NCI-H146 treated with DMSO at 0.1 percent for 48 hours (cell line): ENCODE measurements around the gene GPR42.
"Not testable (repeated sequence)": the region's sequence is repeated elsewhere in the genome, so short reads cannot be mapped to it uniquely, and the experiment has no call there.

Experiments used
- DNase-seq: peaks from one replicate; lab custom pipeline; 2025; ENCODE audit not compliant: unreplicated experiment; lab: John Stamatoyannopoulos, UW

Gene GPR42

DNA sequence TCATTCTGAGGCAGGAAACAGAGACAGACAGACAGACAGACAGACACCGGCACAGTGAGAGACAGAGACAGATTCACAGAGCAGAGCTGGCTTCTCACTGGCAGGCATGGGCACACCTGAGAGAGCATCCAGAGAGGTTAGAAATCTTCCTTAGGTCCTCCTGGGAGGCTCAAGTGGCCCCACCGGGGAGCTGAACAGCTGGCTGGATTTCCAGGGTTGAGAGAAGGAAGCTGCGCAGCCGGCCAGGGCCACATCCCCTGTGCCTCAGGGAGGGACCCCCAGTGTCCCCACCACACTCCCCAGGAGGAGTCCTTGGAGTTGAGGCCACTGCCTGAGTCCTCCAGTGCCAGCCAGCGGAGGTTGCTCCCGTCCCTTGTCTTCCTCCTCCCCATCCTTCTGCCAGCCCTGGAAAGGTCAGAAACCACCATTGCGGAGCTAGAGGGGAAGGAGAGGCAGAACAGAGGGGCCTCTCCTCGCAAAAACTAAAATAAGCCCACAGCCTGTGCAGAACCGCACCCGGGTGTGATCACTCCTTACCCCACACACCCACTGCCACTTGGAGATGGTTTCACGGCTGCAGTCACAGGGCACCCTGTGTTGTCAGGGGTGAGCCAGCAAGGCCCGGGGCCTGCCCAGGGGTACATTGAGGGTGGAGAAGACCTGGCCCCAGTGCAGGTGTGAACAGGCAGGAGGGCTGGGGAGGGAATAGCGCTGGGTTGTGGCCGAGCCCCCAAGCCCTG lies 8.4 kb upstream of the GPR42 start:
- no peak for DNase-seq

DNA sequence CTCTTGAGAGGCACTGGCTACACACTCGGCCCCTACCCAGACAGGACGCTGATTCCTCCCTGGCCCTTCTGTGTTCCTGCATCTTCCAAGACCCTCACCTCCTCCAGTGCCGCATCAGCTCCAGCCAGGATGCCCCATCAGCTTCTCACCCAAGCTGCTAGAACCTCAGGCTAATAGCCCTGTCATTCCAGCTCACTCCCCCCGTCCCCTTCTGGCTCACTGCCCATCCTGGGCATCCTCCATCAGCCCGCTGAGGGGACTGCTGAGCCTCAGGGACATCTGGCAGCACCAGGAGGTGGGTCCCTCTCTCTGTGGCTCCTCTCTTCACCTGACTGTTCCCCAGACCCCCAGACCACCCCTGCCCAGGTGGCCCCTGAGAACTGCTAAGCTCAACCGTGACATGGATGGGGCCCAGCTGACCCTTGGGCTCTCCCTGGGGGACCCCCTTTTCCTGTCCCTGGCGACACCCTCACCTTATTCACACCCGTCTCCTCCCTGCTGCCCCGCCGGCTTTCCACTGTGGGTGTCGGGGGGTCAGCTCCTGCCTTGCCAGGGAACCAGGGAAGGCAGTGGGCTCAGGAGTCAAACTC lies 7.8 kb upstream of the GPR42 start:
- no peak for DNase-seq

DNA sequence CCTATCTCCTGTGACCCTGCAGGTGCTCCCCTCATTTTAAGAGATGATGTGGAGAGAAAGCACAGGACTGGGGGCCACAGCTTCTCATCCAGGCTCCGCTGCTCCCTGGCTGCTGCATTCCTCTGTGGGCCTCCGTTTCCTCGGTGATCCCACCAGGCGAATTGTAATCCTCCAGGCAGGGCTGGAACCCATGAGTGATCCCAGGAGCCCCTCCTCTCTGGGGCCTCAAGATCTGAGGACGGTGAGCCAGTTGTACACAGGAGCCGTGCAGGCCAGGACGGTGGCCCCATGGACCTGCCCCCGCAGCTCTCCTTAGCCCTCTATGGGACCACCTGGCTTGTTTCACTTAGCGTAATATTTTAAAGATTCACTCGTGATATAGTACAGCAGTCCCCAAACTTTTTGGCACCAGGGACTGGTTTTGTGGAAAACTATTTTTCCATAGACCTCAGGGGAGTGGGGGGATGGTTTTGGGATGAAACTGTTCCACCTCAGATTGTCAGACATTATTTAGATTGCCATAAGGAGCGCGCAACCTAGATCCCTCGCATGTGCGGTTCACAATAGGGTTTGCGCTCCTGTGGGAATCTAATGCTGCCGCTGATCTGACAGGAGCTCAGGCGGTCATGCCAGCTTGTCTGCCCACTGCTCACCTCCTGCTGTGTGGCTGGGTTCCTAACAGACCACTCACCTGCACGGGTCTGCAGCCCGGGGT lies 7.0 kb upstream of the GPR42 start:
- DNase-seq, result no peak

DNA sequence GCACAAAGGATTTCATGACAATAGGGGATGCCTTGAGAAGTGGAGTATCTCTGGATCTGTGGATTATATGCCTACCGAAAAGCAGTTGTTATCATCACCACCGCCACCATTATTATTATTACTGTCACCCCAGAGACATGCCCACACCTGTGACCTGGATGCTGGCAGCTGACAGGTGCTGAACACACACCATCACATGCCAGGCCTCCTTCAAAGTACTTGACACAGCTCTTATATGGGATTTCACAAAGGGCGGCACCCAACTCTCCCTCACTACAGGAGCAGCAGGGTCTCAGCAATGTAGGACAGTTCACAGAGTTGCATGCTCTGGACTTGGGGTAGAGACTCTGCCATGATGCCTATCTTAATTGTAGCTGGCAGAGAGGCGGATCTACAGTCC lies 5.6 kb upstream of the GPR42 start:
- no peak for DNase-seq

DNA sequence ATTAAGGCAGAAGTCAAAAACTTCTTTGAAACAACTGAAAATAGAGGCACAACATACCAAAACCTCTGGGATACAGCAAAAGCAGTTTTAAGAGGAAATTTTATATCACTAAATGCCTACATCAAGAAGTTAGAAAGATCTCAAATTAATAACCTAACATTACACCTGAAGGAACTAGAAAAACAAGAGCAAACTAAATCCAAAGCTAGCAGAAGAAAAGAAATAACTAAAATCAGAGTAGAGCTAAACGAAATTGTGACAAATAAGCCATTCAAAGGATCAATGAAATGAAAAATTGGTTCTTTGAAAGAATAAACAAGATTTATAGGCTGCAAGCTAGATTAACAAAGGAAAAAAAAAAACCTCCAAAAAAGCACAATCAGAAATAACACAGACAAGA lies 2.5 kb upstream of the GPR42 start:
- no peak for DNase-seq

DNA sequence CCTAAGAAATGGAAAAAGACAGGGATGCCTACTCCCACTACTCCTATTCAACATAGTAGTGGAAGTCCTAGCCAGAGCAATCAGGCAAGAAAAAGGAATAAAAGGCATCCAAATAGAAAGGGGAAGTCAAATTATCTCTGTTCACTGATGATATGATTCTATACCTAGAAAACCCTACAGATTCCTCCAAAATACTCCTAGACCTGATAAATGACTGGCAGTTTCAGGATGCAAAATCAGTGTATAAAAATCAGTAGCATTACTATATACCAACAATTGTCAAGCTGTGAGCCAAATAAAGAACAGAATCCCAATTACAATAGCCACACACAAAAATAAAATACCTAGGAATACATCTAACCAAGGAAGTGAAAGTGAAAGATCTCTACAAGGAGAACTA lies 1.3 kb upstream of the GPR42 start:
- DNase-seq, result no peak

DNA sequence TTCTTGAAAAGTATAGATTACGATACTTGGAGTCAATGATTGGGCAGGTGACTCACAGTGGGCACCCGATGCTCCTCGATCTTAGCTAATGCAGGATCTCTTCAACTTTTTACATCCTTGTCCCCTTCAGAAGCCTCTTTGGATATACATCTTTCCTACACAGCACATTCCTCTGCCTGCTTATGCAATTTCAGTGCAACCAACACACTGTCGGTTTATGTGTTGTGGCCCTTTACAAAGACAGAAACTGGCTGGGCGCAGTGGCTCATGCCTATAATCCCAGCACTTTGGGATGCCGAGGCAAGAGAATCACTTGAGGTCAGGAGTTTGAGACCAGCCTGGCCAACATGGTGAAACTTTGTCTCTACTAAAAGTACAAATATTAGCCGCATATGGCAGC lies 2.6 kb downstream of the GPR42 start:
- no peak for DNase-seq

DNA sequence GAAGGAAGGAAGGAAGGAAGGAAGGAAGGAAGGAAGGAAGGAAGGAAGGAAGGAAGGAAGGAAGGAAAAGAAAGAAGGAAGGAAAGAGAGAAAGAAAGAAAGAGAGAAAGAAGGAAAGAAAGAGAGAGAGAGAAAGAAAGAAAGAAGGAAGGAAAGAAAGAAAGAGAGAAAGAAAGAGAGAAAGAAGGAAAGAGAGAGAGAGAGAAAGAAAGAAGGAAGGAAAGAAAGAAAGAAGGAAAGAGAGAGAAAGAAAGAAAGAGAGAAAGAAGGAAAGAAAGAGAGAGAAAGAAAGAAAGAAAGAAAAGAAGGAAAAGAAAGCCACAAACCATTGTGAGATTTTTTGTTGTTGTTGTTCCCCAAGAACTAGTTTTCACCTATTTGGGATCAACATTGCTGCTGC lies 3.2 kb downstream of the GPR42 start:
- not testable (repeated sequence) for DNase-seq

DNA sequence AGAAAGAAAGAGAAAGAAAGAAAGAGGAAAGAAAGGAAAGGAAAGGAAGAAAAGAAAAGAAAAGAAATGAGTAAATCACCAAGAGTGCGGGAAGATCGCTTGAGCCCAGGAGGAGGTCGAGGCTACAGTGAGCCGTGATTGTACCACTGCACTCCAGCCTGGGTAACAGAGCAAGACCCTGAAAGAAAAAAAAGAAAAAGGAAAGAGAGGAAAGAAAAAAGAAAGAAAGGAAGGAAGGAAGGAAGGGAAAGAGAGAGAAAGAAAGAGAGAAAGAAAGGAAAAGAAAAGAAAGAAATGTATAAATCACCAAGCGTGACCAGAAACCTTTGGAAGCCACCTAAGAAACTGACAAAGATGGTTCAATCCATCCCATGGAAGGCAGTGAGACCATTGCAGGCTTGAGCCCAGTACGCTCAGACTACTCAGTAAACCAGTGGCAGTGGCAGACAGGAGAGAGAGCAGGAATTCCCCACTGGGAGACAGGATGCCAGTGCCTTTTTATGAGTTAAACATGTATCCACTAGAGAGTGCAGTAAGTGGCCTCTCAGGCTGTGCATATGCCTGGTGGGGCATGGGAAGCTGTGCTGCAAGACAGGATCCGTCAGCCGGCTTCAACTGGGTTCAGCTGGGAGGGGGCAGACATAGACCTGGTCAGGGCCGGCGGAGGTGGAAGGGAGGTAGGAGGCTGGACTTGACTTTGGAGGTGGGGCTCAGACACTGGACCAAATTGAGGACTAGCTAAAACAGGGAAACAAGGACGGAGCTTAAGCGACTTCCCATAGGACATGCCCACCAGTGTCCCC lies 4.8 kb downstream of the GPR42 start:
- DNase-seq, result no peak

DNA sequence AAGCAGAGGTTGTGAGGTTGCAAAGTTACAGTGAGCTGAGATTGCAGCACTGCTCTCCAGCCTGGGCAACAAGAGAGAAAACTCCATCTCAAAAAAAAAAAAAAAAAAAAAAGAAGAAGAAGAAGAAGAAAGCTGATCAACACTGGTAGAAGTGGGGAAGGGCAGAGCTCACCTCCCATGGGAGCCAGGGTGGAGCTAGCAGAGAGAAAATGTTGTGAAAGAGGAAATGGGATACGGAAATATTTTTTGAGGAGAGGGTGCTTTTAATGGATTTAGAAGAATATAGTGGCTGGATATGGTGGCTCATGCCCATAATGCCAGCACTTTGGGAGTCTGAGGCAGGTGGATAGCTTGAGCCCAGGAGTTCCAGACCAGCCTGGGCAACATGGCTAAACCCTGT lies 6.8 kb downstream of the GPR42 start:
- no peak for DNase-seq

DNA sequence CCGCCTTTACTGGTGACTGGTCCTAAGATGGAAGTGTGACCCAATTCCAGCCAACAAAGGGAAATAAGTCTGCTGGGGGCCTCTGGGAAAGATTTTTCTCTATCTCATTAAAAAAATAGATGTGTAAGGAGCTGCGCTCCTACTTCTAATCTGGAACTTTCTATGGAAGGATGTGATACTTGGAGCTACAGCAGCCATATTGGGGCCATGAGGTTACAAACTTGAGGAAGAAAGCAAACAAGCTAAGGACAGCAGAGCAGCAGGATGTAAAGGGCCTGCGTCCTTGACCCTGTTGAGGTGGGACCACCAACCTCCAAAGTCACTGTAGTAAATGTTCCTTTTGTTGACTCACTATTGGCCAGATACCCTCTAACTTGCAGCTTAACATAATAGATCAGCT lies 7.5 kb downstream of the GPR42 start:
- no peak for DNase-seq

DNA sequence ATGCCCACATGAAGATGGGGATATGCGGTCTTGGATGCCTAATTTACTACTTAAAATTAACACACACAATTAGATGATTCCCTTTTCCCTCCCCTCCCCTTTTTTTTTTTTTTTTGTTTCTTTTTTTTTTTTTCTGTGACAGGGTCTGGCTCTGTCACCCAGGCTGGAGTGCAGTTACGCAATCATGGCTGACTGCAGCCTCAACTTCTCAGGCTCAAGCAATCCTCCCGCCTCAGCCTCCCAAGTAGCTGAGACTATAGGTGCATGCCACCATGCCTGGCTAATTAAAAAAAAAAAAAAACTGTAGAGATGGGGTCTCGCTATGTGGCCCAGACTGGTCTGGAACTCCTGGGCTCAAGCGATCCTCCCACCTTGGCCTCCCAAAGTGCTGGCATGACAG lies 8.7 kb downstream of the GPR42 start:
- not testable (repeated sequence) for DNase-seq

DNA sequence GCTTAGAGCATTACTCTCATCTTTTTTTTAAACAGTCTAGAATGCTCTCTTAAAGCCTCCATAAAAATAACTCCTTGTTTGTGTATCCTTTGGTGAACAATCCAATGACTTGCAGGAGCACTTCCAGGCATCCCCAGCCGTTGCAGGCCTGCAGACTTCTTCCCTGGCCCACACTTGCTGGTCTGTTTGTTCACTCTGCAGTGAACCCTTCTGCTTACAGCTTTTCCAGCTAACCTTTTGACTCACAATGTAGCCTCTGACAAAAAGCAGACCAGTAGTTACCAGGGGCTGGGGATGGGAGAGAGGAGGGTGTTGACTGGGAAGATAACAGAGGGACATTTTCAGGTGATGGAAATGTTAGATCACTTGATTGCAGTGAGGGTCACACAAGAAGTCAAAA lies 9.1 kb downstream of the GPR42 start:
- no peak for DNase-seq

DNA sequence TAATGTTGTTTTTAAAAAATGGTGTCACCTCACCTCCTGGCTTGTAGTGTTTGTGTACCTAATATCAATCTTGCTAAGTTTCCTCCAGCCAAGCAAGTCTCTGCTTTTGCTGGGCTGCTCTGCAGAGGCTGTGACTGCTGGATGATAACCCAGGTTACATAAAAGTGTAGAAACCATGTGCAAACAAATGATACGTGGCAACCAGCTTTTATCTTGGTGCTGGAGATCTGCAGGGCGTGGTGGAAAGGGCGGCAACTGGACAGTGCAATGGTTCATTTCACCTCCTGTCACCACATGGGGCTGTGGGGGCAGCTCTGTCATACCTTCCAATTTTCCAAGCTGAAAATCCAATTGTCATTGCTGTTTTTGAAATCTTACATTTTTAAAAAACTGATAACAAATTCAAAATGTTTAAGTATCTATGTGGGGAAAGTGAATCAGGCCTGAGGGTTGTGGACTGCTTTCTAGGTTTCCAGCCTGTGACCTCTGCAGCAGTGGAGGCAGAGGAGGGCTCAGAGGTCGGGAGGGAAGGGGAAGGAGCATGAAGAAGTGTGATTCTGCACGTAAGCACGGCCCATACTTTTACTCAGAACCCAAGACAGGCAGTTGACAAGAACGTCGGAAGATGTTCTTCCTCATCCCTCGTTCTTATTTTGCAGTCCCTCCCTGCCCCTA lies 9.7 kb downstream of the GPR42 start:
- DNase-seq, result no peak

DNA sequence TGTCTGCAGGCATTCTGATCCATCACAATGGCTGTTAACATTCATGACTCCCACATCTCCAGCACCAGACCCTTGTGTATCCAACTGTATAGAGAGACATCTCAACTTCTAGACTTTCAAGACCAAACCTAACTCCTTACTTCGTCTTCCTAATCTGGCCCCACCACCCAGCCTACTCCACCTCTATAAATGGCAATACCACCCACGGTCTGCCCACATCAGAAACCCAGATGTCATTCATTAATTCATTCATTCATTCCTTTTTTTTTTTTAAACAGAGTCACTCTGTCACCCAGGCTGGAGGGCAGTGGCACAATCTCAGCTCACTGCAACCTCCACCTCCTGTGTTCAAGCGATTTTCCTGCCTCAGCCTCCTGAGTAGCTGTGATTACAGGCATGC lies 10.4 kb downstream of the GPR42 start:
- no peak for DNase-seq

DNA sequence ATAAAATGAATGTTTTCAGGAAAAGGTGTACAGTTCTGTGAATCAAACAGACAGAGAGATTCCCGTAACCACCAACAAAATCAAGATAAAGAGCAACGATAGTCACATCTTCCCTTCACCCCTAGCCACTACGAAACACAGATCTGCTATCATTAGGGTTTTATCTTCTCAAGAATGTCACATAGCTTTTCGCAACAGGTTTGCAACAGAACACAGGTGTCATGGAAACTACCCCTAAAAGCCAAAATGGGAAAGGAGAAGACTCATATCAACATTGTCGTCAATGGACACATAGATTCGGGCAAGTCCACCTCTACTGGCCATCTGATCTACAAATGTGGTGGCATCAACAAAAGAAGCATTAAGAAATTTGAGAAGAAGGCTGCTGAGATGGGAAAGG lies 11.1 kb downstream of the GPR42 start:
- DNase-seq, result no peak

DNA sequence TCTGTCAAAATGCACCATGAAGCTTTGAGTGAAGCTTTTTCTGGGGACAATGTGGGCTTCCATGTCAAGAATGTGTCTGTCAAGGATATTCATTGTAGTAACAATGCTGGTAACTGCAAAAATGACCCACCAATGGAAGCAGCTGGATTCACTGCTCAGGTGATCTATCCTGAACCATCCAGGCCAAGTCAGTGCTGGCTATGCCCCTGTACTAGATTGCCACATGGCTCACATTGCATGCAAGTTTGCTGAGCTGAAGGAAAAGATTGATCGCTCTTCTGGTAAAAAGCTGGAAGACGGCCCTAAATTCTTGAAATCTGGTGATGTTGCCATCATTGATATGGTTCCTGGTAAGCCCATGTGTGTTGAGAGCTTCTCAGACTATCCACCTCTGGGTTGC lies 12.7 kb downstream of the GPR42 start:
- no peak for DNase-seq

DNA sequence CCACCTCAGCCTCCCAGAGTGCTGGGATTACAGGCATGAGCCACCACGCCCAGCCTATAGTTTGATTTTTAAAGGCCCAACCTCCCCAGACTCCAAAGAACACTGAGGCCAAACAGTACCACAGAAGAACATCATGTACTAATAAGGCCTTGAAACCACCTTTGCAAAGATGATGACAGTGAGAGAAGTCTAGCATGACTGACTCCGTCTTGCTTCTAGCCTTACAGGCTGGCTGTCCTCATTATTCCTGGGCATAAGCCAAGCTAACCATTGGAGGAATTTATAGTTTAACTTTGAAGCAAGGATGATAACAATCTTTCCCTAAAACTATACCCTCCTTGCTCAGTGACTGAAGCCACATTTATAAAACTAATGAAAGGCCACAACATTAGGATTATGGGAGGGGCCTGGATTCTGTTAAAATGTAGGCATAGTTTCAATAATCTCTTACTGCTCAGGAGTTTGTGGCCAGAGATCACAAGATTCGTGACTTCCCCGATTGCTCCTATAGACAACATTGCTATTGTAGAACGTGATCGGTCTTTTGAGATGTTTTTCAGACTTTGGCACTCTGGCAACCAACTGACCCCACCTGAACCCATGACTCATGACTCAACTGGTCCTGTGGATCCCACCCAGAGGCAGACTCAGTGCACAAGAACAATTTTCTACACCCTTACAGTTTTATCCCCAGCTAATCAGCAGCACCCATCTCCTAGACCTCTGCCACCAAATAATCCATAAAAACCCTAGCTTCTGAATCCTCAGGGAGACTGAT lies 17.6 kb downstream of the GPR42 start:
- no peak for DNase-seq

DNA sequence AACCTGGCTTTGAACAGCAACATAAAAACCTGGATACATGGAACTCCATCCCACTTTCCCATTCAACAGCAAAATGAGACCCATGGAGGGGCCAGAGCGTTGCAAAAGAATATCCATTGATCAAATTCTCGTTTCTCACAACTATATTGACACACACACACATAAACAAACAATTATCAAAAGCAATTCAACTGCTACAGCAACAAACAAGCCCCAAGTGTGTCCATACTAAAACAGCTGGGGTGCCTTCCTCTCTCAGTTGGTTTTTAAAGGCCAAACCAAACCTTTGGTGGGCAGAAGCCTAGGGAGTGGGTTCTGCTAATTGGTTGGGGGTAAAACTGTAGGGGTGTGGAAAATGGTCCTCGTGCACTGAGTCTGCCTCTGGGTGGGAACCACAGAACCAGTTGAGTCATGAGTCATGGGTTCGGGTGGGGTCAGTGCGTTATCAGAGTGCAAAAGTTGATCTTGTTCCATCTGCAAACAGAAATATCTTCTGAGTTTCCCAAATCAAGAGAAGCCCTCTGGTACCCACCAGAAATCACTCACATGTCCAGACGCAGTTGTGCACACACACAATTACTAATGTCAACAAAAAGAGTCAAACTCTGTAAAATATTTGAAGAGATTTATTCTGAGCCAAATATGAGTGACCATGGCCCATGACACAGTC lies 18.5 kb downstream of the GPR42 start:
- no peak for DNase-seq
